Hematopoietic multipotent progenitor cell treated with erythropoietin and hydrocortisone succinate and interleukin-3 and kit ligand, for 6 days (in vitro differentiated cells): ENCODE measurements around the gene STAT5B.
"Not testable (repeated sequence)": the region's sequence is repeated elsewhere in the genome, so short reads cannot be mapped to it uniquely, and the experiment has no call there.

Source experiments
- DNase-seq: peaks from one replicate; pipeline ENCODE4 v3.0.0-alpha.2; 2015

STAT5B gene

DNA sequence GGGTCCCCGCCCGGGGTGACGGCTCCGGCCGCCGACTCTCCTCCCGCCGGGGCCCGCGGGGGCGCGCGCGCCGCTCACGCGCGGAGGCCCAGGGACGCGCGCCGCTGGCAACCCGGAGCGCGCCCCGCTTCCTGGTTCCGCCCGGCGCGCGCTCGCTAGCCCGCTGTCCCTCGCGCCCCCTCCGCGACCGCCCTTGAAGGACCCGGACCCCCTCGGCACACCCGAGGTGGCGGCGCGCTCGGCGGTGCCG, at the start of gene STAT5B:
TSS of gene STAT5B (minus strand) at position 33 of the 250 bp plus-strand sequence. CDS start 44,264 bp downstream, outside the sequence.
- peak; percentile 80 for DNase-seq

DNA sequence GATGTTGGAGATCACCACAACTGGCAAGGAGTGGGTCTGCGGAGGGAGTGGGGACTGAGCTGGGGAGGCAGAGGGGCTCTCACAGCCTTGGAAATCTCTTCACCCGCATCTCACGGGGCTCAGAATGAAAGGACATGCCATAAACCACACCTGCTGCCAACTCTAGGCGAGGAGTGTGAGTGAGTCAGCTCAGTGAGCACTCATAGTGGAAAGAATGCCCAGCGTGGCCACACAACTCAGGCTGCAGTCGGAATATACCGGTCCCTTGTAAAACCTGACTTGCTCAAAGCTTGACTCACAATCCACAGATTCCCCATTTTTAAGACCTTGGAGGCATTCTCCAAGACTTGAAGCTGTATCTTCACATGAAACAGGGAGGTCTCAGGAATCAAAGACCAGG, 48.8 kb upstream of the STAT5B start:
- DNase-seq: no peak

DNA sequence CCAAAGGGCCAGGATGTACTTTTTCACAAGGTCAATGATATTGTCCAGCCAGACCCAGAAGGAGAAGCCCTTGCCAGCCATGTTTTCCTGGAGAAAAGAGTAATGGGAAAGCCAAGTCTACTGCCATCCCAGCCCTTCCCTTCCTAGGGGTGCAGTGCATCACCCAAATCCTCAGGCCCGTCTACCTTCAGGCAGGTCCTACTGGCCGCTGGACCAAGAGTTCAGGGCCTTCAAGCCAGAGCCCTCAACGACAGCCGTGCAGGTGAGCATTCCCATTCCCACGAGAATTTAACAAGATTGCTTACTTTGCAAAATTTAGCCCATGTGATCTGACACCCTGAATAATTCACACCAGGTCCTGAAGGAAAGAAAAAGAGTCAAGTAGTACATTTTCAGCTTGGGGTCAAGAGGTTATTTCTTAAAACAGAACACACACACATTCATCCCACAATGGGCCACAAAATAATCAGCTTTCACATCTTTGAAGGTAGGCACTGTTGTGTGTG, 47.1 kb upstream of the STAT5B start:
- DNase-seq: no peak

DNA sequence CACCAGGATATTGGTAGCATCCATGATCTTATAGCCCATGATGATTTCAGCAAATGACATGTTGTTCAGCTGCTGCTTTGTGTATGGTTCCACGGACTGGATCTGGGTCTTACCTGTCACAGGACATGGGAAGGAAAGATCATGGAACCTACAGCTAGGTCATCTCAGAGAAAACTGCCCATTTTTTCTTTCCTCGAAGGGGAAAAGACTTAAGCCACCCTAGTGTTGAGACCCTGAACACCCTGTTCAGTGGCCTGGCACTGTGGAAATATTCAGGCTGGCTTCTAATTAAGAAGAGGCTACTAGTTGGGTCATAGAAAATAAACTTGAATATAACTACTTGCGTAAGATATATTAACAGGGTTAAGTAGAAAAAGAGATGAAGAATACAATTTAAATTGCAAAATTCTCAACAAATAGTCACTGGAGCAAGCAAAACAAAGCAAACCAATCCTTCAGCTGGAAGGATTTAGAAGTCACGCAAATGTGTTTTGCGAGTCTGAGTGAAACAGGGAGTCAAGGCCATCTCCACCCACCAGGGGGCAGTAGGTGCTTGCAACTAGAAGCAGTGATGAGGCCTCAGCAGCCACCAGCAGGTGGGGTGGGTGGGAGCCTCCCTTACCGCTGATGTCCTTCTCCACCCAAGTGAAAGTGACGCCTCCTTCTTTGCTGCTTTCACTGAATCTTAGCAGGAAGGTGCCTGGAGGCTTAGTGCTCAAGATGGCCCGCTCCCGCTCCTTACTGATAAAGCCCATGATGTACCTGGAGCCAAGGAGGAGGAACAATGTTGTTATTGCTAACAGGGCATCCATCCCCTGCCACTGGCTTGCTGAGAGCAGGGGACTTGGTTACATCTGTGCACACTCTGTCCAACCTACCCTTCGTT, 46.4 kb upstream of the STAT5B start:
- DNase-seq: peak; percentile 98

DNA sequence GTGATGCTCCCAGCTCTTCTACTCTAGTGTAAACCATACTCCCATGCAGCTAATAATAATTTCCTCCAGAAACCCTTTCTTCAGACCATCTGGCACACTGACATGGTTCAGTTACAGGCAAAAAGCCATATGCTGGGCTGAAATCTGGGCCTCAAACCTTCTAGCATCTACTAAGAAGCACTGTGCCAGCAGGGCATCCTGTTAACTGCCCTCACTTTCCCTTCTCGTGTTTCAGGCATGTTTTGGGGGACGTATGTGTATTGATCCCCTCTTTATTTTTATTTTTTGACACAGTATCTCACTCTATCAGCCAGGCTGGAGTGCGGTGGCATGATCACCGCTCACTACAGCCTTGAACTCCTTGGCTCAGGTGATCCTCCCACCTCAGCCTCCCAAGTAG, 45.4 kb upstream of the STAT5B start:
- DNase-seq: no peak

DNA sequence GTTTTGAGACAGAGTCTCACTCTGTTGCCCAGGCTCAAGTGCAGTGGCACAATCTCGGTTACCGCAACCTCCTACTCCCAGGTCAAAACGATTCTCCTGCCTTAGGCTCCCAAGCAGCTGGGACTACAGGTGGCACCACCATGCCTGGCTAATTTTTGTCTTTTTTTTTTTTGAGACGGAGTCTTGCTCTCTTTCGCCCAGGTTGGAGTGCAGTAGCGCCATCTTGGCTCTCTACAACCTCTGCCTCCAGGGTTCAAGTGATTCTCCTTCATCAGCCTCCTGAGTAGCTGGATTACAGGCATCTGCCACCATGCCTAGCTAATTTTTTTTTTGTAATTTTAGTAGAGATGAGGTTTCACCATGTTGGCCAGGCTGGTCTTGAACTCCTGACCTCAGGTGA, 41.8 kb upstream of the STAT5B start:
- not testable (repeated sequence) for DNase-seq

DNA sequence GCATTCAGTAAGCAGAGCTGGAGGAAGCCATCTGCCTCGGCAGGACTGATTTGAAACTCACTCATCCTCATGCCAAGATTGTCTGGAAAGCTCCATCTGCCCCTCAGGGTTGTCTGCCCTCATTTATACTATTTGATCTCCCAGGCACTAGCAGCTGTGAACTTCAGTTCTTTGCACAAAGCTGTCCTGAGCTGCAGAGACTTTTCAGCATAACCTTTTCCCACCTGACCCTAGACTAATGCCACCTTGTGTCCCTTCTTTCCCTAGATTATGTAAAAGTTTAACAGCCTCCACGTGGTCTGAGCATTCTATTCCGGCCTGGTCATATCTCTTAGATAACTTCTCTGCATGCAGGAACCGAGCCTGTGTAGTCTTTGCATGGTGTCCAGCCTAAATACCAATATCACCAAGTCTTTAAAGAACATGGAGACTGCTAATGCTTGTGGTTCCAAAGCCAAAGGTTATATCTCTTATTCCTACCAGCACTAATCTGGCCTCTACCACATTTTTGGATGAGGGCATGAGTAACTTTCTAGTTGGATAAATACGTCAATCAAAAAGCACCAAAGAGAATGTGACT, 41.2 kb upstream of the STAT5B start:
- DNase-seq: peak; percentile 62

DNA sequence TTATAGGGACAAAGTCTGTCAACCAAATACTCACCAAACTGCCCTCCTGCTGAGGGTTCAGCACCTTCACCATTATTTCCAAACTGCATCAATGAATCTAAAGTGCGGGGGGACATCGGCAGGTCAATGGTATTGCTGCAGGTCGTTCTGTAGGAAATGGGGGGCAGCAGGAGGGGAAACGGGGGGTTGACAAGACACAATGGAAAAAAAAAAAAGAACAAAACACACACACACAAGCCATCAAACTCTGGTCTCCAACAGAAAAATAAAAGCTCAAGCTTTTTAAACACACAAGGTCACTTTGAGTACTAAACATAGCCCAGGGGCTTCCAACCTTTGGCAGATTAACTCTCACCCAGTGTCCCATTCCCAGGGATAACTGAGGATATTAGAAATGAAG, 40.6 kb upstream of the STAT5B start:
- no peak for DNase-seq

DNA sequence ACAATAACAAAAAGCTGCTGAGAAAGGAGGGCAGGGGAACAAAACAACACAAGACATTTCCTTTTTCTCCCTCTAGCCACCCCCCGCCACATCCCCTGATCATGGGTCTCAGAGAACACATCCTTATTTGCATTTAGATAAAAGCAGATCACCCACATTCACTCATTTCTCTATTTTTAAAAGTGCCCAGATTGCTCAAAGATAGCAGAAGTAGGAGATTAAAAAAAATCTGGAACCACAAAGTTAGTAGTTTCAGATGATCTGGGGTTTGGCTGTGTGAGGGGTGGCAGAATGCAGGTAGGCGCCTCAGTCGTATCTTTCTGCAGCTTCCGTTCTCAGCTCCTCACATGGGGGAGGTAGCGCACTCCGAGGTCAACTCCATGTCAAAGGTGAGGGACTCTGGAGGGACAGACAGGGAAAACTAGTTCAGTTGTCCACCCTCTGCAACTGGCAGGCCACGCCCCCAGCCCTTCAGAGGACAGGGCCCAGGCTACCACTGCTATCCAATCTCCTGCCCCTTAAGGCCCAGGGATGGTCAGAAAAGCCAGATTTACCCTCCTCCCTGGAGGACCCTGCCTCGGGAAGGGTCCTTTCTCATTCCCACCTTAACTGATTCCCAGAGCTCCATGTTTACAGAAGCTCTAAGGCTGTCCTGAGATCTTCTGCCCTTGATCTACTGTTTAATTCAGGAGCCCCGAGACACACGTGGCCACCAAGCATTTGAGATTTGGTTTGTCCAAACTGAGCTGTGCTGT, 39.4 kb upstream of the STAT5B start:
- peak; percentile 55 for DNase-seq

DNA sequence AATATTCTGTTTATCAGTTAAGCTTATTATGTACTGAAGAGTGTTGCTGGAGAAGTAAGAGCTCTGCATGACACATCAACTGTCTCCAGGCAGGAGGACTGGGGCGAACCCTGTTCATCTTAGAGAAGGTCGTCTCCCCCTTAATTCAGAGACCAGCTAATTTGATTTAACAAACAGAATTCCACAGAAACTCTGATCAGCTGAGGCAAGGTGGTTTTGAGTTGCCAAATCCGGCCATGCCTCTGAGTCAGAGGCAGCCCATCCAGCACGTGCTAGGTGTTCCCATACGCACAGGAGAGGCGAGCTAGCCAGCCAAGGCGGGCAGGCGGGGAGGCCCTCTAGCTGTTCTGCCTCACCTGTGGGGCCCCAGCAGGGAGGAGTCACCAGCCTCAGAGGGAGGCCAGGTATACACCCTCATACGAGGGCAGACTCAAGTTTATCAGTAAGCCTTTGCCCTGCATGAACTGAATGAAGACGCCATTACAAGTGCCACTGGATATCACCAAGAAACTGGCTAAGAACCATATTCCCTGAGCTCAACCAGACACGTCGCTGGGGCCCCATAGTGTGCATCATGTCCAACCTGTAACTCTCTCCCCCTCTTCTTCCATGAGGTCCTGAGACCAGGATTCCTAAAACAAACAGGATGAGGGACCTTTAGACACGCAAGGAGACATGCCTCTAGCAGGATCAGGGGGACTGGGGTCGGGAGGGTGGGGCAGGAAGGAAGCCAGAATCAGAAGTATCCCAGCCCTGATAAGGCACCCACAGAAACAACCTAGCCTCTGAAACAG, 37.8 kb upstream of the STAT5B start:
- peak; percentile 87 for DNase-seq

DNA sequence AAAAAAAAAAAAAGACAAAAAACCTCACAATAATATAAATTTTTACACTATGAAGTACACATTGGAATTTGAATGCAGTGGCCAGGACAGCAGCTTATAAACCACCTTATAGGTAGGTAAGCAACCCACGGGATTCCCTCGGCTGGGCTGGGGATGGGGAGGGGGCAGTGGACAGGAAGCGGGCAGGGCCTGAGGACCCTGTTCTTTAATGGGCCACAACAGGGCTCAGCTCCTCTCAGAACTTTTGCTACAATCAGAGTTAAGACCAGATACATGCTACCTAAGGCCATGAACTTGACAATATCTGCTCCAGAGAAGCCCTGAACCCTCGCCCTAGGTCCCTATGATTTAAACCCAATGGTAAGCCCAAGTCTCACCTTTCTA, 37.2 kb upstream of the STAT5B start:
- DNase-seq: no peak

DNA sequence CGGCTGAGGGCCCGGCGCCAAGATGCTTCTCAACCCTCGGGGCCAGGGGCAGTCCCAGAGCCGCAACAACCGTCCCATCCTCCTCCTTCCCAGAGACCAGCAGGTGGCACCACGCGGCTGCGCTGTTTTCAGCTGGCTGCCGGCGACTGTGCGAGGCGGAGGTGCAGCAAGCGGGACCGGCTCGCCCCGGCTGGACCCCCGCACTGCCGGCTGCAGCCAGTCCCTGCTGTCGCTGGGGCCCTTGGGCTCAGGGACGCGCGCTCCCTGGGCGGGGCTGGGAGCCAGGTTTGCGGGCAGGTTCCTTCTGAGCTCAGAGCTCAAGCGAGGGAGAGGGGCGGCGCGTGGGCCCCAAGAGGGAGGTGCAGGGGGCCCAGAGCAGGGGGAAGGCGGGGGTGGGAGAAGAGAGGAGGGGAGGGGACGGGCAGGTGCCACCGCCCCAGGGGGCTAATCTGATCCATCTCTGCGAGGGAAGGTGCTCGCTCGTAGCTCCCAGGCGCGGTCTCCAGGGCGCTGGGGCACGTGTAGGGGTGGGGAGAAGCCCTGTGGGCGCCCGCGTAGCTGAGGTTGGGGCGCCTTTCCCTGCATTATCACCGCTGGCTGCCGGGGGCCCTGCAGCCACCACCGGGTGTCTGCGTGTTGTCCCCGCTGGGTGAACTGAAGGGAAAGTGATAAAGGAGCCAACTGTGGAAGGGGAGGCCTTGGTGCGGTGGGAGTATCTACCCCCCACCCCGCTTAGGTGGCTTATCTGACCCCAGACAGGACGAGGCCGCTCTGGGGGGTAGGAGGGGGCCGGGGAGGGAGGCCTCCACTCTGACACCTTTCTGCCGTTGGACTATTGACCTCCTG, 36.3 kb upstream of the STAT5B start:
- DNase-seq: peak; percentile 96

DNA sequence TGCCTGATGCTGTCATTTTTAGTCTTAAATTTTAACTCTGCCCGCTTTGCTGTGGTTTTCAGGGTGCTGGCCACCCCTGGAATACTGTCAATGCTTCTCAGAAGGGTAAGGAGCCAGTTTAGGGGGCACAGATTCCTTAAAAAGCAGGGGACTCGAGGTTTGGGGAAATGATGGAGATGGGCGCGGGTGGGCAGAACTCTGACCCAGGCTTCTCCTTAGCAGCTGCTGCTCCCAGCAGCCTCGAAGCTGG, 35.8 kb upstream of the STAT5B start:
- no peak for DNase-seq

DNA sequence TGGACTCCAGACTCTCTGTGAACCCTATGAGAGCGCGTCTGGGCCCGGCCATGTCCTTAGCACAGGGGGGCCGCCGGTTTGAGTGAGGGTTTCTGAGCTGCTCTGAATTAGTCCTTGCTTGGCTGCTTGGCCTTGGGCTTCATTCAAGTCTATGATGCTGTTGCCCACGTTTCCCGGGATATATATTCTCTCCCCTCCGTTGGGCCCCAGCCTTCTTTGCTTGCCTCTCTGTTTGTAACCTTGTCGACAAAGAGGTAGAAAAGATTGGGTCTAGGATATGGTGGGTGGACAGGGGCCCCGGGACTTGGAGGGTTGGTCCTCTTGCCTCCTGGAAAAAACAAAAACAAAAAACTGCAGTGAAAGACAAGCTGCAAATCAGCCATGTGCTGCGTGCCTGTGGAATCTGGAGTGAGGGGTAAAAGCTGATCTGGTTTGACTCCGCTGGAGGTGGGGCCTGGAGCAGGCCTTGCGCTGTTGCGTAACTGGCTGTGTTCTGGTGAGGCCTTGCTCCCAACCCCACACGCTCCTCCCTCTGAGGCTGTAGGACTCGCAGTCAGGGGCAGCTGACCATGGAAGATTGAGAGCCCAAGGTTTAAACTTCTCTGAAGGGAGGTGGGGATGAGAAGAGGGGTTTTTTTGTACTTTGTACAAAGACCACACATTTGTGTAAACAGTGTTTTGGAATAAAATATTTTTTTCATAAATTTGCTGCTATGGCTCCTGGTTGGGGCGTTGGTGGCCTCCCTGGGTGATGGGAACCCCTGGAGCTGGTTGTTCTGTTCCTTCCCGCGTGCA, 35.2 kb upstream of the STAT5B start:
- peak; percentile 98 for DNase-seq

DNA sequence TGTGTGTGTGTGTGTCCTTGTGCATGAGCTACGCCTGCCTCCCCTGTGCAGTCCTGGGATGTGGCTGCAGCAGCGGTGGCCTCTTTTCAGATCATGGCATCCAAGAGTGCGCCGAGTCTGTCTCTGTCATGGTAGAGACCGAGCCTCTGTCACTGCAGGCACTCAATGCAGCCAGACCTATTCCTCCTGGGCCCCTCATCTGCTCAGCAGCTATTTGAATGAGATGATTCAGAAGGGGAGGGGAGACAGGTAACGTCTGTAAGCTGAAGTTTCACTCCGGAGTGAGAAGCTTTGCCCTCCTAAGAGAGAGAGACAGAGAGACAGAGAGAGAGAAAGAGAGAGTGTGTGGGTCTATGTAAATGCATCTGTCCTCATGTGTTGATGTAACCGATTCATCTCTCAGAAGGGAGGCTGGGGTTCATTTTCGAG, 34.6 kb upstream of the STAT5B start:
- peak; percentile 28 for DNase-seq

DNA sequence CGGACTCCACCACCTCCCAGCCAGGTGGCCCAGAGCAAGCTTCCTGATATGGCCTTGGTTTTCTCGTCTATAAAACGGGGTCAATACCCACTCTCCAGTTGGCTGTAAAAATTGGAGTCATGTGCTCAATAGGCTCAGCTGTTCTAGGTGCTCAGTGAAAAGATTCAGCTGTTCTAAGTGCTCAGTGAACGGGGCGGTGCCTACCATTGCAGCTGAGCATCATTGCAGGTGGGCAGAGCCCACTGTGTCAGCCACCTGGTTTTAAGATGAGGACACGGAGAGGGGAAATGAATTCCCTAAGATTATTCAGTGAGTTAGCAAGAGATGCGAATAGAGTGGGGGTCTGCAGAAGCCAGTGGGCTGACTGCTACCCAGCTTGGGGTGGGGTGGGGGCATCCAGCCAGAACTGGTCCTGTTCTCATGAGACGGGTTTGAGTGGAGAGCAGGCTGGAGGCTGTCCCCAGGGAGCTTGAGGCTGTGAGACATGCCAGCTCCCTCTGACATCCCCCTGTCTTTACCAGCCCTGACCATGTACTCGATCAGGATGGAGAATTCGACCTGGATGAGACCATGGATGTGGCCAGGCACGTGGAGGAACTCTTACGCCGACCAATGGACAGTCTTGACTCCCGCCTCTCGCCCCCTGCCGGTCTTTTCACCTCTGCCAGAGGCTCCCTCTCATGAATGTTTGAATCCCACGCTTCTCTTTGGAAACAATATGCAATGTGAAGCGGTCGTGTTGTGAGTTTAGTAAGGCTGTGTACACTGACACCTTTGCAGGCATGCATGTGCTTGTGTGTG, 34.0 kb upstream of the STAT5B start:
- peak; percentile 12 for DNase-seq

DNA sequence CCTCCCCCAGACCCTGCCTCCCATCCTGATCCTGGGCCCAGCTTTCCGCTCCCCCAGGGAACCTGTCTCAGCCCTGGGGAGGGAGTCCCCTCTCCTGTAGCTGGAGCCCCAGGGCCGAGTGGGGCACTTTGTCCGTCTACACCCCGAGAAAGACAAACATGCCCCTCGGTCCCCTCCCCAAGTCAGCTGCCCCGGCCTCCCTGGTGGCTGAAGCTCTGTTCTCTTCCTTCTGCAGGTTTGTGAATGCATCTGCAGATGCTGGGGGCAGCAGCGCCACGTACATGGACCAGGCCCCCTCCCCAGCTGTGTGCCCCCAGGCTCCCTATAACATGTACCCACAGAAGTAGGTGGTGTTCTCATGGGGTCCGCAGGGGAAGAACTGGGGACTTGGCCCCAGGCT, 33.0 kb upstream of the STAT5B start:
- DNase-seq: no peak

DNA sequence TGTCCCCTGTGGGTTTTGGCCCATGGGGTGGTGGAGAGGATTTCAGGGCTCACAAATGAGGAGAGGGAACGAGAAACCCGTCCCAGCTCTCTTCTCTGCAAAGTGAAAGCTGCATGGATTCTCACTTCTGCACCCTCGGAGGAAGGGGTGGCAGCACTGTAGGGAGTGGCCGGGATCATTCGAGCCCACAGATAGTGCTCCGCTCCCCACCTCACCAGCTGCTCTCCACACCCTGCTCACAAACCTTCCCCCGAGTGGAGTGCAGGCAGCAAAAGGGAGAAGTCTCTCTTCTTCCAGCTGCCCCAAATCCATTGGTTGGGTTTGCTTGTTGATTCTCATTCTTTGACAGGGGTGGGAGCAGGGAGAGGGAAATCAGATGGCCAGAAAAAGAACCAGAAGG, 32.3 kb upstream of the STAT5B start:
- peak; percentile 71 for DNase-seq

DNA sequence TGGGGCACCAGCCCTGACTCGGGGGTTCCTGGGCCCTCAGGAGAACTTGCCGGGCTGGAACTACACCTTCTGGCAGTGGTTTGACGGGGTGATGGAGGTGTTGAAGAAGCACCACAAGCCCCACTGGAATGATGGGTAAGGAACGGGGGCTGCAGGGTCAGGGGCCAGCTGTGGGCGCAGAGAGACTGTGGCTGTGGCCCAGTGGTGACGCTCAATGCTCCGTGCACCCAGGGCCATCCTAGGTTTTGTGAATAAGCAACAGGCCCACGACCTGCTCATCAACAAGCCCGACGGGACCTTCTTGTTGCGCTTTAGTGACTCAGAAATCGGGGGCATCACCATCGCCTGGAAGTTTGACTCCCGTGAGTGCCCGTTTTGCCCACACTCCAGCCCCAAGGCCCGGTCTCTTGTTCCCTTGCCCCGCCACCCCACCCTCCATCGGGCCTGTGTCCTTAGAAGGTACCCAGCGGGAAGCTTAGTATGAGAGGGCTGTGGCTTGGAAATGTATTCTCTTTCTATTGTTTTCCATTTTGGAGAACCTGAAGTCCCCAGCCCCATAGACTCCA, 31.3 kb upstream of the STAT5B start:
- DNase-seq: no peak

DNA sequence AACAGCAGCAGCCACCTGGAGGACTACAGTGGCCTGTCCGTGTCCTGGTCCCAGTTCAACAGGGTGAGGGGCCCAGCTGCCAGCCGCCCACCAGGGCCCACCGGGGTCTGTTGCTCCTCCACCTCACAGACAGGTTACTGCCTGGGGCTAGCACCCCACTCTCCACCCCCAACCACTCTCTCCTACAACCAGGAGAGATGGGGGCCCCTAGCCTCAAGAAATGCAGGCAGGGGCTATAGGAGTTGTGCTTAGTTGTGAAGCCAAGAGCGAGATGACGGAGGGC, 30.1 kb upstream of the STAT5B start:
- DNase-seq: no peak
